ENCODE results near the gene SNAPC5.

DNA sequence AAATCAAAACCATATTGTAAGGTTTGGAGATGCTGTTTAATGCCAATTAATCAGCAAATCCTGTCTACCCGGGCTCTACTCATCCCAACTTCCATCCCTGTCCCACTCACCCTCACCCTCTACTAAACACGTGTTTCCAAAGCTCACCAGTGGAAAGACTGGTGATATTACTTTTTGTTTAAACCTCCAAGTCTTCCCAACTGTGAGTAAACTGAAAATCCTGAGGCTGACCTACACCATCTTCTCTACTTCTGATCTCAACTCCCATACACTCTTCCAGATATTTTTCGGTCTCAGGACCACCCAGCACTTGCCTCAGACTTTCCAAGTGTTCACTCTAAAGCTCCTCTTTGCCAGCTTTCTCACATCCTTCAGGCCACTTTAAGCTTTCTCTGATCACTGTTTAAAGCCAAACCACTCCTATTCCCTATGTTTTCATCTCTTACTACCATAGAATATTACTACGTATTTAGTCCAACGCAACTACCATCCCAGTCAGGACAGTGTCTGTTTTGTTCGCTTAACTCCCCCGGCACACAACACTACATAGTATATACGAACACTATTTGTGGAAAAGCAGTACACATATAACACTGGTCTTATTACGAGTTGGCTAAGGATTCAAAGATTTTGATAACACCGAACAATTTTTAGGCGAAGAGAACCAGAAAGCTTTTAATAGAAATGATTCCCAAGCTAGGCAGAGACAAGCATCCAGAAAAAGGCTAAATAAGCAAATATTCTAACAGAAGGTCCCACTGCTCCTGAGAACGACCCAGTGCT, 6.4 kb upstream of the SNAPC5 start:
- TF ChIP-seq POLR2A (IDR thresholded peaks at IDR 0.05; ENCODE audit: low read depth, low read length) (no peak), CTCF (conservative IDR thresholded peaks at IDR 0.05; ENCODE audit: low read depth, low read length) (no peak), BHLHE40 (IDR thresholded peaks at IDR 0.05; ENCODE audit: low read depth, low read length) (no peak), RFX5 (IDR thresholded peaks at IDR 0.05; ENCODE audit: low read depth, low read length) (no peak), FOS (IDR thresholded peaks at IDR 0.05; ENCODE audit: low read depth, low read length) (no peak), NFE2L2 (IDR thresholded peaks at IDR 0.05; ENCODE audit: low read depth, low read length) (no peak), MXI1 (IDR thresholded peaks at IDR 0.05; ENCODE audit: borderline replicate concordance, low read depth, low read length) (peak; percentile 67; the same call in 1 of the 2 replicates), MAFK (IDR thresholded peaks at IDR 0.05; ENCODE audit: low read depth, low read length) (no peak), CEBPB (IDR thresholded peaks at IDR 0.05; ENCODE audit: low read depth, low read length) (no peak)

Data from IMR-90 (cell line).